Measurements from ENCODE around the gene MYH7. TPM values are rescaled to one million over a fixed set of nuclear protein-coding genes. Genes with fewer than 3 reads are reported as not detected.

The MYH7 gene
- total and polyA plus RNA-seq, 8 donors: 0.03 to 2.0 (median 0.05) TPM; not detected in 1

DNA sequence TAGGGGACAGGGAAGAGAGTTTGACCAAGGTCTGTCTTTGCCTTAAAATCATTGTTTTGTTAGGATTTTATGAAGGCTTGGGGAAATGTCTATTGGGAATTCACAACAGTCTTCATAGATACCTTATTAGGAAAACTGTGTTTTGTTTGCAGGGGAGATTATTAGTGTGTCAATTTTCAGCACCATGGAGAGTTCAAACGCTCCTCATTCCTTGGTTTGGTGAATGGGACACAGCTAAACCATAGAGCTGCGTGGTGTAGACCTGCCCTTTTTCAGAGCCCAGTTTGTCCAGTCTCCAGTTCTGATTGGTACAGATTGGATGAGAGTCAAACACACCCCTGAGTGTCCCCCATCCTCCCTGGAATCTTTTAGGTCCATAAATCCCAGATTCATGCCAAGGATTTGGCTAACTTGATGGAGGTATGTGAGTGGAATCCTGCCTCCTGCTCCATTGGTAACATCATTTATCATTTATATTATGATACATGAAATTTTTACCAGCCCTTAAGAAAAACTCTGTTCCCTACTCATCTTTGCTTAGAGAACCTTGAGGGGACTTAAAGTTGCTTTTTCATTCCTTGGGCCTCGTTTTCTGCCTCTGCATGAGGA is 46.0 kb upstream of the MYH7 start:
- DNase-seq (peak in 1 of 4 donors; percentile 16), ATAC-seq (peak; percentile 21)
- Histone ChIP-seq H3K4me3 (no peak overlapping the region), H3K4me1 (no peaks in the 10 kb centered on the region), H3K9me3 (no peaks in the 10 kb centered on the region), H3K27ac (no peak overlapping the region), H3K36me3 (peaks cover 4 to 72% of the 10 kb centered on the region in 2 donors), H3K27me3 (no peaks in the 10 kb centered on the region)
- TF ChIP-seq, protein P1, sequence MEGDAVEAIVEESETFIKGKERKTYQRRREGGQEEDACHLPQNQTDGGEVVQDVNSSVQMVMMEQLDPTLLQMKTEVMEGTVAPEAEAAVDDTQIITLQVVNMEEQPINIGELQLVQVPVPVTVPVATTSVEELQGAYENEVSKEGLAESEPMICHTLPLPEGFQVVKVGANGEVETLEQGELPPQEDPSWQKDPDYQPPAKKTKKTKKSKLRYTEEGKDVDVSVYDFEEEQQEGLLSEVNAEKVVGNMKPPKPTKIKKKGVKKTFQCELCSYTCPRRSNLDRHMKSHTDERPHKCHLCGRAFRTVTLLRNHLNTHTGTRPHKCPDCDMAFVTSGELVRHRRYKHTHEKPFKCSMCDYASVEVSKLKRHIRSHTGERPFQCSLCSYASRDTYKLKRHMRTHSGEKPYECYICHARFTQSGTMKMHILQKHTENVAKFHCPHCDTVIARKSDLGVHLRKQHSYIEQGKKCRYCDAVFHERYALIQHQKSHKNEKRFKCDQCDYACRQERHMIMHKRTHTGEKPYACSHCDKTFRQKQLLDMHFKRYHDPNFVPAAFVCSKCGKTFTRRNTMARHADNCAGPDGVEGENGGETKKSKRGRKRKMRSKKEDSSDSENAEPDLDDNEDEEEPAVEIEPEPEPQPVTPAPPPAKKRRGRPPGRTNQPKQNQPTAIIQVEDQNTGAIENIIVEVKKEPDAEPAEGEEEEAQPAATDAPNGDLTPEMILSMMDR (IDR thresholded peaks at IDR 0.05): no peak
- intact Hi-C loops (cut with DNase I): loop anchor here in 1 of 2 donors (10.0 kb wide), 1 partner anchor 53 kb away; no protein-coding TSS in a partner anchor

DNA sequence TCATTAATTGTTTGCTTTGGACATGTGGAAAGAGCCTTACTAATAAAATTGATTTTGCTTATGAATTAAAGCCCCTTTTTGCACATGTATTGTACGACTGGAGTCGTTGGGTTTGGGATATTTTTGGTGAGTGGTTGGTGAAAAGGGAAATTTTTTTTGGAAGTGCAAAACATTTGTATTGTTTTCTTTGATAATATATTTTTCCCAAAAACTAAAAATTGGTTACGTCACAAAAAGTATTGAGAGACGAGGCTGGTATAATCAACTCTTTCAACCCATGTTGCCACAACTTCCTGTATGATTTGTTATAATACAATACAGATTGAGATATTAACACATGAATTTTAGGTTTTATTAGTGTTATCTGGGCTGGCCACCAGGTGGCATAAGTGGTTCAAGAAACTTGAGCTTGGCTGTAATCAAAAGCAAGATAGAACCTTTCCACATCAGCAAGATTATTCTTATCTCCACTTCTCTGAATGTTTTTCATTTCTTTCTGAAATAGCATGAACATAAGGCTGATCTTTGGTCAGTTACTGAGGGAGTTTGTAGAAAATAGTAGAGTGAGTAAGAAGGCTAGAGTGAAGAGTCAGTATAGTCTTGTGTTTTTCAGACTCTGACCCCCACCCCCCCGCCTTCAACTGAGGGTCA is 42.8 kb upstream of the MYH7 start:
- Histone ChIP-seq H3K27me3 (no peaks in the 10 kb centered on the region), H3K9me3 (no peaks in the 10 kb centered on the region), H3K4me1 (no peaks in the 10 kb centered on the region), H3K4me3 (no peak overlapping the region), H3K36me3 (peaks cover 4 to 82% of the 10 kb centered on the region in 2 donors), H3K27ac (no peak overlapping the region)
- intact Hi-C loops (cut with DNase I): loop anchor here in 1 of 2 donors (5.0 to 10.0 kb wide), 2 partner anchors 84 to 133 kb away; no protein-coding TSS in a partner anchor
- ATAC-seq (peak; percentile 87), DNase-seq (peak in 3 of 4 donors; percentile 37 to 70 (median 55))
- TF ChIP-seq, protein P1 (IDR thresholded peaks at IDR 0.05): peak; percentile 53 to 61

DNA sequence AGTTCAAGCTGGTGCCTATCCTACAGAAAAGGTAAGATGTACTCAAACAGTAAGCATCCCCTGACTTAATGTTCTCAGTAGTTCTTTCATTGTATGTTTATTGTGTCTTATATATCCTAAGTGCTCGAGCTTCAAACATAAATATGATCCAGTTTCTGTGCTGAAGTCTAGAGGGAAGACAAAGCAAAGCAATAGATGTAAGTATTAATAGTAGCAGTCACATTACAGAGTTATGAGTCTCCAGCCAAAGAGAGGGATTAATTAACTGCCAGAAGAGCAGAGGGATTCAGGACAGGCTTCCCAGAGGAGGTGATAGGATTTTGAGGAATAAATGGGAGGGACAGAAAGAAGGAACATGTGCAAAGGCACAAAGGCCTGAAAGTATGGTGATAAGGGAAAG is 35.5 kb upstream of the MYH7 start:
- intact Hi-C loops (cut with DNase I): loop anchor here in 1 of 2 donors (10.0 kb wide), 1 partner anchor 126 kb away; no protein-coding TSS in a partner anchor
- H3K4me3 ChIP-seq: no peak overlapping the region
- no peaks in the 10 kb centered on the region for H3K9me3 ChIP-seq
- no peak for DNase-seq
- peaks cover 6 to 16% of the 10 kb centered on the region in 2 donors for H3K4me1 ChIP-seq
- peaks cover 0 to 51% of the 10 kb centered on the region in 2 donors for H3K36me3 ChIP-seq
- H3K27ac ChIP-seq: no peak overlapping the region
- H3K27me3 ChIP-seq: no peaks in the 10 kb centered on the region
- TF ChIP-seq, protein P1 (IDR thresholded peaks at IDR 0.05): no peak
- ATAC-seq: no peak

DNA sequence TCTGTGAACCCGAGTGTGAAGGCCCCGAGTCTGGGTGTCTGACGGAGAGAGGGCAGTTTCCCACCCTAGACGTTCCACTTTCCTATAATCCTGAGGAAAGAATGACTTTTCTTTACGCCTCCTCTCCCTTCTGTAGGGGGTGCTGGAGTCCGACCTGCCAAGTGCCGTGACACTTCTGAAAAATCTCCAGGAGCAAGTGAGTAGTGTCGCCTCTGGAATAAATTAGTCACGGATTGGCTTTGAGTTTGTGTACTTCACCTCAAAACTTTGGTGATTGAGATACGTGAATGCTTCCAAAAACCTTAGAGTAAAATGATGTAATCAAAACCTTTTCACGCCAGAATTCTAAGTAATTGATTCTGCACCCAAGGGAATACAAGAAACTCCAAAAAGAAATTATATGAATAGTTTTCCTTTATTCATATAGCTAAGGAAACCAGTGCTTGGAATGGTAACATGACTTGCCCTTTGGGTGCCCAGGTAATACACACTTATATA is 34.5 kb upstream of the MYH7 start:
- H3K27me3 ChIP-seq: no peaks in the 10 kb centered on the region
- H3K4me3 ChIP-seq: peak overlapping the region; percentile 63 to 82
- H3K36me3 ChIP-seq: peaks cover 0 to 41% of the 10 kb centered on the region in 2 donors
- peak; percentile 11 for ATAC-seq
- H3K27ac ChIP-seq: peak overlapping the region; percentile 37 to 77
- intact Hi-C loops (cut with DNase I): loop anchor here in 1 of 2 donors (10.0 kb wide), 1 partner anchor 125 kb away; no protein-coding TSS in a partner anchor
- TF ChIP-seq, protein P1 (IDR thresholded peaks at IDR 0.05): no peak
- peaks cover 6 to 16% of the 10 kb centered on the region in 2 donors for H3K4me1 ChIP-seq
- H3K9me3 ChIP-seq: no peaks in the 10 kb centered on the region
- DNase-seq: no peak

Data from left lung (tissue), 10 donors.